NCI-H446 treated with DMSO at 0.1 percent for 48 hours (cell line): ENCODE measurements around the gene NCEH1.
"Not testable (repeated sequence)": the region's sequence is repeated elsewhere in the genome, so short reads cannot be mapped to it uniquely, and the experiment has no call there.

ENCODE experiments used
- DNase-seq: peaks from one replicate; lab custom pipeline; 2025; lab: John Stamatoyannopoulos, UW

NCEH1 gene

GRCh38 chr3:172707967-172708366 is 2.9 kb downstream of the NCEH1 start:
- DNase-seq, result no peak

- no peak for DNase-seq
These were observed 3.8 kb downstream of the NCEH1 start for GRCh38 chr3:172707030-172707429.

DNA sequence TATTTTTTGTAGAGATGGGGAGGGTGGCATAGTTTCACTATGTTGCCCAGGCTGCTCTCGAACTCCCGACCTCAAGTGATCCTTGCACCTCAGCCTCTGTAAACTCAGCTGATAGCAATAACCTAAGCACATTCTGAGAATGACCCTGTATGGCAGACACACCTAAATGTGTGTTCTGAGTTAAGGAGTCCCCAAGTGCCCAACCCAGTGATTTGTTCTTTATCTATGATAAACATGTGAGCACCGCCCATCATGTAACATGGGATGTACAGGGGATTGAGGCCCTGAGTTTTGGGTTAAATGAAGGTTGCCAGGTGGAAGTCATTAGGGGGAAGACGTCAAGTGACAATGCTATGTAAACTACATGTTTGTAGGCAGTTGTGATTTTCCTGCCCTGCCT is 5.7 kb downstream of the NCEH1 start:
- no peak for DNase-seq

DNA sequence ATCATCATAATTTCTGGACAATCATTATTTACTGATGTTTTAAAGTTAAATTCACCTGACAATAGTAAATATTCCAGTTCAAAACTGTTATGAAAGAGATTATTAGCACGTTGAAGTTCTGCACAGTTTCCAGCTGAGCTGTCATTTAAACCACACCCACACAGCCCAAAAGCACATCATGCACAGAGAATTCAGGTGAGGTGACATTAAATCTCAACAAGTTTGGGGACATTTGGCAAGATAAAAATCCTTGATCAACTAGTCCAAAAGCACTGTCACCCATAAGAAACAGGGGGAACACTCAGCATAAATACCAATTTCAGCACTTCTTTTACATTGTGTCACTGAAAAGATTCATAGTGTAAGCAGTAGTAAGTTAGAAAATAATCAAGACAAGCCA is 6.9 kb downstream of the NCEH1 start:
- no peak for DNase-seq

- DNase-seq, result not testable (repeated sequence)
These were observed 8.1 kb downstream of the NCEH1 start for GRCh38 chr3:172702731-172703130.

DNA sequence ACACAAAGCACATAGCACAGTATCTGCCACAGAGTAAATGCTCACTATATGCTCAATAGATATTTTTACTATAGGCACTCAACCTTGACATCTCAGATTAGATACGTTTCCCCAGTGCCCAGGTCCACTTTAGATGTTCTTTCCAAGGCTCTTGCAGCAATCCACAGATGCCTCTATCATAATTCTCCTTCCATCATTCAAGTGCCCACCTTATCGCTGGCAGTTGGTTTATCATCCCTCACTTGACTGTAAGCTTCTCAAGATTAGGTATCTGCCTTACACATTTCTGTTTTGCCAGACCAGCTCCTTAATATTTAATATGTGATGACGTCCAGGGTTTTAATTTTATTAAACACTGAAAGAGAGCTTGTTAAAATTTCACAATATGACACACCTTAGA is 8.6 kb downstream of the NCEH1 start:
- DNase-seq, result no peak

- DNase-seq, result no peak
These were observed 9.1 kb downstream of the NCEH1 start for GRCh38 chr3:172701751-172702150.

DNA sequence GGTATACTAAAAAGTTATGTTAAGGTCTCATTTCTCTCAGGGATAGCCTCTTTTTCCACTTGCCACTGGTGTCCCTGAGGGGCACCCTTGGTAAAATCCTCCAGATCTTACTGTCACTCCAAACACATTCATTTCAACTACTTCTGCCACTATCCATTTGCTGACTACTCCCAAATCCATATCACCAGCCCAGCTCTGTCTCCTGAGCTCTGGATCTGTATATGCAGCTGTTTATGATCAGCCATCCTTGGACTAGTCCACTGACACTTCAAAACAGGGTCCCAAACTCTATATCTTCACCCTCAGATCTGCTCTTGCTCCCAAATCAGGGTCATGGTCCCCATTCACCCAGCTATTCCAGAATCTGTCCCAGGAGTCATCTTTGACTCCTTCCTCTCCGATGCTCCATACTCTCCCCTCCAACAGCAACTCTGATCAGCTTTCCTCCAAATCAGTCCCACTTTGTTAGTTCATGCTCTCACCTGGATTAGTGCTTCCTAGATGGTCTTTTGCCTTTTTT is 9.9 kb downstream of the NCEH1 start:
- DNase-seq, result no peak

DNA sequence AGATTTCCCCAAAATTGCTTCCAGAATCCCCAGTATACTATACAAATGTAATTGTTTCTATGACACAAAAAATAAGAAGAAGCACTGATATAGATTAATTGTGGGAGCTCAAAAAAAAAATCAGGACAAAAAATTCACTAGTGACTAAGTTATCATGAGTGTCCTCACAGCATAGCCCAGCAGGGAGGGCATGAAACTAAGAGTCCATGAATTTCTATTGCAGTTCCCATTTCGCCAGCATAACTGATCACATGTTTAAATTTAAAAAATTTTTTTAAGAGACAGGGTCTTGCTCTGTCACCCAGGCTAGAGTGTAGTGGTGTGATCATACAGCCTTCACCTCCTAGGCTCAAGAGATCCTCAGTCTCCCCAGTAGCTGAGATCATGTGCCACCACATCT is 10.6 kb downstream of the NCEH1 start:
- DNase-seq, result no peak

GRCh38 chr3:172699031-172699430 is 11.8 kb downstream of the NCEH1 start:
- no peak for DNase-seq

- no peak for DNase-seq
These were observed 12.2 kb downstream of the NCEH1 start for GRCh38 chr3:172698631-172699030.

DNA sequence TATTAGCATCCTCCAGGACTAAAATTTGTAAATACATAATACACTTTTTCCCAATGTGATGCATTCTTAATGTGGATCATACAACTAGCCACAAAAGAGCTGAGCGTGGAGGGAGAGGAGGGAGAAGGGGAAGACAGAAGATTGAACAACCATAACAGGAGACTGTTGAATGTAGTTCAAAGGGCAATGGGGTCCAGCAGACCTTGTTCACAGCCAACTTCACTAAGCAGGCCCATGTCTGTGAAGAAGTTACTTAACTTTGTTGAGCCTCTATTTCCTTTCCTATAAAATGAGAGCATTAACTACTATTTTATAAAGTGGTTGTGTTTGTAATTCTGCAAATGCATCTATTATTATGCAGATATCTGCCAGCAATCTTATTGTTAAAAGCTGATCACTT is 13.3 kb downstream of the NCEH1 start:
- no peak for DNase-seq

- DNase-seq, result no peak
These were observed 14.5 kb downstream of the NCEH1 start for GRCh38 chr3:172696357-172696756.

- DNase-seq, result no peak
These were observed 16.2 kb downstream of the NCEH1 start for GRCh38 chr3:172694573-172695246.

GRCh38 chr3:172692751-172693338 is 18.0 kb downstream of the NCEH1 start:
- no peak for DNase-seq

GRCh38 chr3:172690936-172691335 is 19.9 kb downstream of the NCEH1 start:
- no peak for DNase-seq

- no peak for DNase-seq
These were observed 22.3 kb downstream of the NCEH1 start for GRCh38 chr3:172688588-172688987.

DNA sequence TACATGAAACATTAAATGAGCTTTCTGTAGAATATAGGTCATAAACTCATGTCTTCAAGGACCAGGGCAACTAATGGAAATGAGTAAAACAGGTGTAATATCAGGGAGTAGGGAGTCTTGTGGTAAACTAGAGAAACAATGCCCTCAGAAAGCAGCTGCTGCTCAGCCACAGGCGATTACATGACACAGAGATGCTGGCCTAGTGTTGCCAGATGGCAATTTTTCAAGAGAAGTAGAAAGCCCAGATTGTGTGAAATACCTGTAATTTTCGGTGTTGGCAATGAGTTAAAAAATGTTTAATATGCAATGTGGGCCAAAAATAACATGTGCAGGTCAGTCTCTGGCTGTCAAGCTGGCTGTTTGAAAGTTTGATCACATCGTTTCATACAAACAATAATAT is 23.4 kb downstream of the NCEH1 start:
- DNase-seq, result peak; percentile 33

DNA sequence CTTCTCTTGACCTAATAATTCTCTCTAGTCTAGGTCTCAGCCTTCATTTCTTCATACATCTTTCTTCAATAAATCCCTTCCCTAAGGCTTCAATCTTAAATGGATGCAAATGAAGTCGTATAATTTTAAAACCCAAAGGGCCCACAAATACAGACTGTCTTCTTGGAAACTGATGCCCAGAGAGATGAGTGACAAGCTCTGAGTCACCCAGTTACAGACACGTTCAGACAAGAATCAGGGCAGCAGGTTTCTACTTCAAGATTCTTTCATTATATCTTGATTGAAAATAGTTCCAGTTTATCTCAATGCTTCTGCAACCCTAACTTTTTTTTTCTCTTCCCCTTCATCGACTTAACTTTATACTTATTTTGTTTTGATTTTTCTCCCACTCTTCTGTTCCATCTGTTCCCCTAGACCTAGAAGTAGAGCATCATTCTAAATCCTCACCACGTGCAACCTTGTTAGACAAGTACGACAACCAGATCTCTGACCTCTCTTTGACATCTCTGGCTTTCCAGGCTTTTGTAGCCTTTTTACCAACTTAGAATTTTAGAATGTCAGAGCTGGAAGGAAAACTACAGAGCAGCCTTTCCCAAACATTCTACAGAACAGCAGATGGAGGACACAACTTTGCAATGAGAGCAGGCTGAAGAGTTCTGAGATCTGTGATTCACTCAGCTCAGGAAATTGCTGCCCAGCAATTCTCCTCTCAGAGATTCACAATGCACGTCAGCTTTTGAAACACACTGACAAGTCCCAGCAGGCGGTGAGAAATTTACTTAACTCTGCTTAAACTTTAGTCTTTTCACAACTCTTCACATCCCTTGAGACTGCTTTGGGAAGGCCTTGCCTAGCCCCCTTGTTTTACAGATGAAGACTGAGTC is 25.3 kb downstream of the NCEH1 start:
- DNase-seq, result no peak

DNA sequence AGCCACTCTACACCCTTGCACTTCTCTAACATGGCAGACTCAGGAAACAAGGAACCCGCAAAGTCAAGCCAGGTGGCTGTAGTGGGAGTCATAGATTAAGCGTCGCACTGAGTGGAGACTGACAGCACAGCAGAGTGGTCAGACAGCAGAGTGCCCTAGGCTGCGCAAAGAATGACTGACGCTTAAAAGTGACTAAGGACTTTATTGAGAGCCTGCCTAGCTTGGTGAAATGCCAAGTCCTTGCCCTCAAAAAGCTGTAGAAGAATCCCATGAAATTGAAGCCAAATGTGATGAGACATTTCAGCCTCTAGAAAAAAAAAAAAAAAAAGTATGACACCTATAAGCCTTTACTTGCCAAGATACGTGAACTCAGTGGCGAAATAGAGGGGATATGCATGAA is 30.2 kb downstream of the NCEH1 start:
- no peak for DNase-seq

DNA sequence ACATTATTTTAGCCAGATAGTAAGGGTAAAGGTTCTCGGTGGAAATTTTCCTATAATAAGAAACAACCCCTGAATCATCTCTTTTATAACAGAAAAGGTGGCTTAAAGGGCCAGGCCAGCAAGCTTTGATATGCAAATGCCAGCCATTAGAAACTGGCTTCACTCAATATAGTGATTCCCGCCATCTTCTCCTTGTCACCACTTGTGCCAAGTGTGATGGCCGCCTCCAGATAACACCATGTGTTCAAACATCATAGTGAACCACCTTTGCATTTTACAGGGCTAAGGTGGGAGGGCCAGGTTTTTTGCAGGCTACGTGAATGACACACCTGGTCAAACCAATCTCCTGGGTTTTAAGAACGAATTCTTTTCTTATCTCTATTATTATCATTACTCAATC is 31.3 kb downstream of the NCEH1 start:
- DNase-seq, result no peak

DNA sequence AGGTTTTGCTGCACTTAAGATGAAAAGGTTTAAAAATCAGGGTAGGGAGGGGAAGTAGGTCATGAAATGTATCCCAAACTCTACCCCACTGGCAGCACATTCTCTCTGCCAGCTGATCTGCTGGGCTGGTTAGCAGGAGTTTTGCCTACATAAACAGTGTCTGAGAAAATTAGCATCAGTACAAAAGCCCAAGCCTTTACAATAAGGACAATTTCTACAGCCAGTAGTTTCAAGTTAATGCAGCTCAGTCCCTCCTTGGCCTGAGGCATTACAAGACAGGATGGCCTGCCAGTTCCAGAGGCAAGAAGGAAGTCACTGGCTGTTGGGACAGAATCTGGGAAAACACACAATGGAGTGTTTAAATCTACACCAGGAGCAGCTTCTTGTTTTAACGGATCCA is 32.8 kb downstream of the NCEH1 start:
- DNase-seq, result no peak
